GM21825 (cell line): ENCODE data around the gene DNAH2.
A peak's percentile ranks its signal among the peaks of the same experiment; 100 is the strongest.

Experiments
- ATAC-seq: cut with Tn5 transposase; IDR thresholded peaks from one replicate; pipeline ENCODE4 v1.9.1; 2021; ENCODE audit warnings: mild to moderate bottlenecking, moderate library complexity; ENCODE audit not compliant: unreplicated experiment

Gene DNAH2

DNA sequence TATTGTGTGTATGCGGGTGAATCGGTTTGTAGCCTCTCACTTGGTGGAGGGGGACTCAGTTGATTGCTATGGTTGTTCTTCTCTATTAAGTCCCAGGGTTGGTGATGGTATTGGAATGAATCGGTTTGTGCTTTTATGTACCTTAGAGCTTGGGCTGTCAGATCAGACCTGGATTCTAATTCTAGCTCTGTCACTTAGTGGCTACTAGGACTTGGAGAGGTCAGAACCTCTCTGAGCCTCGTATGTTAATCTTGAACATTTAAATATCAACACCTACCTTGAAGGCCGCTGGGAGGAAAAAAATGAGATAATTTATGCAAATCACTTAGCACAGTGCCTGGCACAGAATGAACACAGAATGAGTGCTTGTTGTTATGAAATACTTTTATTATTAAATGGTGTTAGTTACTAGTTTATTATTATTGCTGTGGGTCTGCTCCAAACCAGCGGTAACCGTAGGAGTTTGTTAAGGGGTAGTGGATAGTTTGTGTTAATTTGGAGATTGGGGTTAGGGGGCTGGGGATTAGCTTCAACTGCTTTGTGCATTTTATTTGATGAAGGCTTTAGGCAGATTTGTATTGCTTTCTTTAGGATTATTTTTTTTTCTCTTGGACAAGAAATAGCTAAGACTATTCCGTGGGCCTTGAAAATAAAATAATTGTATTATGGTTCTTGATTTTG is 120.0 kb downstream of the DNAH2 start:
- ATAC-seq: no peak

GRCh38 chr17:7838090-7839075 is 120.8 kb downstream of the DNAH2 start:
- no peak for ATAC-seq

DNA sequence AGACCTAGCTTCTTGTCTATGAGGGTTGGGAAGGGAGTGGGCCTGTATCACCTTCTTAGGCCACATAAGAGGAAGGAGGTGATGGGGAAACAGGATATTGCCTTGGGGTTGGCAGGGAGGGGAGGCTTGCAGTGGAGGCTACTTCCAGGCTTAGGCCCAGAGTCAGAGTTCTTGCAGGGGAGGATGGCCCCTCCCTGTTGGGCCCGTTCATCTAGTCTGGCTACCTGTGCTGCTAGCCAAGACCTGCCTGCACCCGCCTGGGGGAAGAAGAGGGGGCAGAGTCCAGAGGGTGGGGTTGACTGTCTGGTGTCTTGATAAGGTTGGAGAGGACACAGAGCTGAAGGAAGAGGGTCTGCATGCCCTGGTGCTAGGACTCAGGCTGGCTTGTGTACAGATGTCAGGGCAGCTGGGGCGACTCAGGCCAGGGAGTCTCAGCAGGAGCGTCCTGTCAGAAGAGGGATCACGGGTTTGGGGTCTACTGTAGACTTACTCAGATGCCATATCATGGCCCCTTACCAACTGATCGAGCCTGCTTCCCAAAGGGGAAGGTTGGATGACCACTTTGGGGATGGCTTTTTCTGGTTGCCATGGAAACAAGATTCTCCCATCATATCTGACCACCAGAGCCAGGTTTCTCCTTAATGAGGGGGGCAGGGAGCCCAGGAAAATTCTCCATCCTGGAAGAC is 121.8 kb downstream of the DNAH2 start:
- ATAC-seq: no peak

DNA sequence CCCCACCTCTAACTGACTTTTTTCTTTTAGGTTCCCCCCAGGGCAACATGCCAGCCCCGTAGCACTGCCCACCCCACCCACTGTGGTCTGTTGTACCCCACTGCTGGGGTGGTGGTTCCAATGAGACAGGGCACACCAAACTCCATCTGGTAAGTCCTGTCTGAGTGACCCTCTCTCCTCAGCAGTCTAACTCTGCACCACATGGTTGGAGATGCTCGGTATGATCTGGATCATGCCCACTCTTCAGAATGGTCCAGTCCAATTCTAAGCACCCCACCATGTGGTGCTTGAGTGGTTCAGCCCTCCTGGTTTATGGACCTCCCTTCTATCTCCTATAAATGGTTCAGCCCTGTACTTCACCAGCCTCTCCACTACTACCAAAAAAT is 122.3 kb downstream of the DNAH2 start:
- ATAC-seq: no peak

DNA sequence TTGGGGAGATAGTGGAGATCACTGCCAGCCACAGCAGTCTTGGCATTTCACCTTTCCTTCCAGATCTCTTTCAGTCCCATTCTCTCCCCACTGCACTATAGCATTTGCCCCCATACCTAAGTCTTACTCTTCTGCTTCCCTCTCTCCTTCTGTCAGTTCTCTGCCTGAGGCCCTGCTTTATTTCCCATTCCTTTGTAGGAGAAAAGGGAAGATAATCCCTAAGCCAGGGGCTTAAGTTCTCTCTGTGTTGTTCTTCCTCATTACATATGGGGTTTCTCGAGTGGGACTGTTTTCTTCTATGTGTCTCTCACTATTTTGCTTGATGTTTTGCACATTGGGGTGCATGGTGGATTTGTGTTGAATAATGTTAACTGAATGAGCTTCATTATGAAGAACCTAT is 122.9 kb downstream of the DNAH2 start:
- no peak for ATAC-seq

DNA sequence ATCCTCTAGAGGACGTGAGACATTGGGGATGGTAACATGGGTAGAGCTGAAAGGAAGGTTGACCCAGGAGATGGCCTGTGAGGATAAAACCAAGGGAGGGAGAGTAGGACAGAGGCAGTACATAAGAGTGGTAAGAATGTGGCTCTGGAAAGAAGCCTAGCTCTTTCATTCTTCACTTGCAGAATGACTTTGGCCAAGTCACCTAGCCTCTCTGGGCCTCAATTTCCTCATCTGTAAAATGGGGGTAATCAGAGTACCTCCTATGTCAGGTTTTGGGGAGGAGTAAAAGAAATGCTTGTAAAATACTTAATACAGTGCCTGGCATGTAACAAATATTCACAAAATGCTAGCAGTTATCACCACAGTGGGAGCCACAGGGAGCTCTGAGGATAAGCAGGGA is 123.3 kb downstream of the DNAH2 start:
- no peak for ATAC-seq

DNA sequence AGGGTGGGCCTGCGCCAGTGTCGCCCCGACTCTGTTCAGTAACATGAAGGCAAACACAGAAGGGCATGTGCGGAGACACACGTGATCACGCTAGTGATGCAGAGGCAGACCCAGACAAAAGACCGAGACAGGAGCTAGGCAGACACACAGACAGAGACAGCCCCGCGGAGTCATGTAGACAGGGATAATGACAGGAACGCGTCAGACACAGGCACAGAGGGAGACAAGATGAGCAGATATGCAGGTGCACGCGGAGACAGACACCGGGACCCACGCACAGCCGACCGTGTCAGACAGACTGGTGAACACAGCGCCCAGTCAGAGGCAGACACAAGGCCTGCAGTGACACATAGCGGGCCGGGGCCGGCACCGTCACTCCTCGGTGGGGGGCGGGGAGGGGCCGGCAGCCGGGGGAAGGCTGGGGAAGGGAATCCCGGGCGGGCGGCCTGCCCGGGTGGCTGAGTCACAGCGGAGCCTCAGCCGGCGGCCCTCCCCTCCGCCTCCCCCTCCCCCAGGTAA is 123.9 kb downstream of the DNAH2 start:
- ATAC-seq: peak; percentile 8

GRCh38 chr17:7841915-7842379 is 124.4 kb downstream of the DNAH2 start:
- ATAC-seq: peak; percentile 13

GRCh38 chr17:7842380-7843256 is 125.1 kb downstream of the DNAH2 start:
- peak; percentile 28 for ATAC-seq

DNA sequence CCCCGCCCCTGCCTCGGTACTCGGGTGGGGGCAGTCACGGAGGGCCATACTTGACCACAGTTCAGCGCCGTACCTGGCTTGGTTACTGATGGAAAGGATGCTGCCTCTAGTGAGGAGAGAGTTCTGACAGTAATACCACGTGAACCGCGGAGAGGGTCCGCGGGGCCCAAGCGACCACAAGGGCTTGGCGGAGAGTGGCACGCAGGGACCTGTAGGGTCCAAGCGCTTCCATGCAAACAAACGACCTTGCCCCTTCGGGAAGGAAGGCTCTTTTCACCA is 125.7 kb downstream of the DNAH2 start:
- no peak for ATAC-seq

DNA sequence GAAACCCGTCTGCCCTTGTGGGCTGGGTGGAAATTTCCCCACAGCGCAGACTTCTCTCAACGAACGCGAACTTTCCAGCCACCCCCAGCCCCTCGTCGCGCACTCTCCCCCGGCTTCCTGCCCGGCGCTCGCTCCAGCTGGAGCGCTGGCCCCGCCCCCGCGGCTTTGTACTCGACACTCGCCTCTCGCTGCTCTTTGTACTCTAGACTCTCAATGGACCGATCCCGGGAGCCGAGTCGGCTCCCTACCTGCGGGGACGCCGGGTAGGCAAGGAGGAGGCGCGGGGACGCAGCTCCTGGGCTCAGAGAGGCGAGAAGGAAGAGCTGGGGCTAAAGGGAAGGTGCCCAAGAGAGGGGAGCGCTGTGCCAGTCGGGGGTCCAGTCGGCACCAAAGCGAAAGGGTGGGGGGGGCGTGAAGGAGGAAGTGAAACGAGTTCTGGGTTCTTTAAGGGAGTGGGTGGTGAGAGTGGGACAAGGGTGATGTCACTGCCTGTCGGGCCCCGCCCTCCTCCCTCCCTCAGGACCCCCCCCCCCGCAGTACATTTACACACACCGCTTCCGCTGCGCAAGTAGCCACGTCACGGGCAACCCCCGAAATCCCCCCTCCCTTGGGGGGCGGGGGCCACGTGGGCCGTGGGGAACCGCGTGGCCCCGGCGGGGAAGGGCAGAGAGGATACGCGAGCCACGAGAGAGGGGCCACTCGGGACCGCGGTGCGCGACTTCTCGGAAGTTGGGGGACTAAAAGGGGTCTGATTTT is 126.2 kb downstream of the DNAH2 start:
- peak; percentile 32 for ATAC-seq

DNA sequence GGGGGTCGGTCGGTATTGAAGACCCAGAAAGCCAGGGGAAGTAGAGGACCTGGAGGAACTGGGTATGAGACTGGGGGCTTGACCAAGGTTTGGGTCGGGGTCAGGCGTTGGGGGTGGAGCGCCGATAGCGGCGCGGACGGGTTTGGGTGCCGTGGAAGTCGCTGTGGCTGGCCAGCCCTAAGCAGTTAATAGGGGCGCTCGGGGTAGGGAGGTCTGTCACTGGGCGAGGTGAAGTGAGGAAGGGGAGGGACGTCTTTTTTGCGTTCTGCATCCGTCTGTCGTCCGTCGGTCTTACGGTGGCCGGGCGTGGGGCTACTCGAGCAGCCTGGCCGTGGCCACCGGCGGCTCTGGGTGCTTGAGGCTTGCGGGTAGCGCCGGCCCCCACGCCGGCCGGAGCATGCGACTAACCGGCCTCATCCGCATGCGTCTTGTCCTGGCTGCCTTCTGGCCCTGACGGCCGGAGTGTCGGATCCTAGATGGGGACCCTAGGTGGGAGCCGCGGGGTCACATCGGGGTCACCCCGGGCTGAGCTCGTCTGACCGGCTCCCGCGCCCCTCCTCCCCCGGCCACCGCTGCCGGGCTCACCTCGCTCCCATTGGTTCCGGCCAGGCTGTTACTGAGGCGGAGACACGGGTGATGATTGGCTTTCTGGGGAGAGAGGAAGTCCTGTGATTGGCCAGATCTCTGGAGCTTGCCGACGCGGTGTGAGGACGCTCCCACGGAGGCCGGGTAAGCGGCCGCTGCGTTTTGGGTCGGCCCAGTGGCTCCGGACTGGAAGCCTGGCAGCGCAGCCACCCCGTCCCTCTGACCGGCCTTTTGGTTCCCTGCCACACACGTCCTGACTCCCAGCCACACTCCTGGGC is 127.0 kb downstream of the DNAH2 start:
- peak; percentile 30 for ATAC-seq

DNA sequence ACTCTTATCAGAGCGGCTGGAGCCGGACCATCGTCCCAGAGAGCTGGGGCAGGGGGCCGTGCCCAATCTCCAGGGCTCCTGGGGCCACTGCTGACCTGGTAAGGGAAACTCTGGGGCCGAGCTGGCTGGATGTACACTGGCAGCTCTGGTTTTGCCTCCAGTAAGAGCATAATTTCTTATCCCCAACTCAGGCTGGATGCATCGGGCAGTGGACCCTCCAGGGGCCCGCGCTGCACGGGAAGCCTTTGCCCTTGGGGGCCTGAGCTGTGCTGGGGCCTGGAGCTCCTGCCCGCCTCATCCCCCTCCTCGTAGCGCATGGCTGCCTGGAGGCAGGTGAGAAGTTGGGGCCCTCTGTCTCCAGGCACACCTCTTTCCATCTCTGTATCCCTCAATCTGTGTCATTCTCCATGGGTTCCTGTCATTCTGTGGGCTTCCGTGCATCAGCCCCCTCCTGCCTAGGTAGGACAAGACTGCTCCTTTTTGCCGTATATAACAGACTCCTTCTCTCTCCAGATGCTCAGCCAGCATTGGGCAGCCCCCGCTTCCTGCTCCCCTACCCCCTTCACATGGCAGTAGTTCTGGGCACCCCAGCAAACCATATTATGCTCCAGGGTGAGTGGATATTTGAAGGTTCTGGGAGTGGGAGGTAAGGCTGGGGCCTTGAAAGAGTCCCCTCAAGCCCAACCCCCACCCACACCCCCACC is 128.0 kb downstream of the DNAH2 start:
- ATAC-seq: no peak

GRCh38 chr17:7846063-7846735 is 128.7 kb downstream of the DNAH2 start:
- no peak for ATAC-seq

GRCh38 chr17:7846765-7847661 is 129.5 kb downstream of the DNAH2 start:
- ATAC-seq: no peak

DNA sequence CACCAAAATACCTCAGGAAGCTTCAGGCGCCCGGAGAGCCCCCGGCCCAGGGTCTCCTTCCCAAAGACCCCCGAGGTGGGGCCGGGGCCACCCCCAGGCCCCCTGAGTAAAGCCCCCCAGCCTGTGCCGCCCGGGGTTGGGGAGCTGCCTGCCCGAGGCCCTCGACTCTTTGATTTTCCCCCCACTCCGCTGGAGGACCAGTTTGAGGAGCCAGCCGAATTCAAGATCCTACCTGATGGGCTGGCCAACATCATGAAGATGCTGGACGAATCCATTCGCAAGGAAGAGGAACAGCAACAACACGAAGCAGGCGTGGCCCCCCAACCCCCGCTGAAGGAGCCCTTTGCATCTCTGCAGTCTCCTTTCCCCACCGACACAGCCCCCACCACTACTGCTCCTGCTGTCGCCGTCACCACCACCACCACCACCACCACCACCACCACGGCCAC is 130.6 kb downstream of the DNAH2 start:
- no peak for ATAC-seq

DNA sequence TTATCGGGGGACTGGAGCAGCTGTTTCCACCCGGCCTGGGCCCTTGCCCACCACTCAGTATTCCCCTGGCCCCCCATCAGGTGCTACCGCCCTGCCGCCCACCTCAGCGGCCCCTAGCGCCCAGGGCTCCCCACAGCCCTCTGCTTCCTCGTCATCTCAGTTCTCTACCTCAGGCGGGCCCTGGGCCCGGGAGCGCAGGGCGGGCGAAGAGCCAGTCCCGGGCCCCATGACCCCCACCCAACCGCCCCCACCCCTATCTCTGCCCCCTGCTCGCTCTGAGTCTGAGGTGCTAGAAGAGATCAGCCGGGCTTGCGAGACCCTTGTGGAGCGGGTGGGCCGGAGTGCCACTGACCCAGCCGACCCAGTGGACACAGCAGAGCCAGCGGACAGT is 131.2 kb downstream of the DNAH2 start:
- ATAC-seq: no peak
